Activated CD4-positive, alpha-beta memory T cell treated with anti-CD3 and anti-CD28 coated beads, Interleukin-2, amount 10 ng/mL, durations not matched to agents 7 days and 5 days (primary cell): ENCODE measurements around the gene TTC16. TPM values are rescaled to one million over a fixed set of nuclear protein-coding genes. Genes with fewer than 3 reads are reported as not detected.
"Not testable (repeated sequence)": the region's sequence is repeated elsewhere in the genome, so short reads cannot be mapped to it uniquely, and the experiment has no call there.

Source experiments
- CTCF ChIA-PET: fragments of 350-600 bp; sonication (Branson Sonifier 250); formaldehyde crosslinking; loops from one replicate; lab custom pipeline; 2021; ENCODE audit warnings: antibody characterized with exemption, inconsistent platforms; lab: Charles Lee
- POLR2A ChIA-PET: fragments of 350-600 bp; sonication (Branson Sonifier 250); formaldehyde crosslinking; loops from one replicate; lab custom pipeline; 2021; ENCODE audit warnings: antibody characterized with exemption; lab: Charles Lee
- DNase-seq: peaks from one replicate; pipeline ENCODE4 v3.0.0-alpha.2; 2020
- H3K27ac Mint-ChIP-seq: one replicate; pipeline ENCODE4 v1.8.0; 2021; ENCODE audit warnings: mild to moderate bottlenecking, mixed read lengths
- H3K27me3 Mint-ChIP-seq: one replicate; pipeline ENCODE4 v1.8.0; 2021; ENCODE audit warnings: mixed read lengths
- H3K36me3 Mint-ChIP-seq: one replicate; pipeline ENCODE4 v1.8.0; 2021; ENCODE audit warnings: low read depth, mixed read lengths
- H3K4me1 Mint-ChIP-seq: one replicate; pipeline ENCODE4 v1.8.0; 2021; ENCODE audit warnings: mixed read lengths
- H3K4me3 Mint-ChIP-seq: one replicate; pipeline ENCODE4 v1.8.0; 2021; ENCODE audit warnings: mild to moderate bottlenecking, mixed read lengths
- H3K9me3 Mint-ChIP-seq: one replicate; pipeline ENCODE4 v1.8.0; 2021; ENCODE audit warnings: mixed read lengths
- total RNA-seq, 2 experiments: library from RNA; stranded (reverse); gene quantifications; one replicate each; pipeline ENCODE4 v1.2.3, GENCODE V29; 2021

Gene TTC16
- total RNA-seq, 2 experiments from 2014 or later = 5.0 to 5.2 TPM

DNA sequence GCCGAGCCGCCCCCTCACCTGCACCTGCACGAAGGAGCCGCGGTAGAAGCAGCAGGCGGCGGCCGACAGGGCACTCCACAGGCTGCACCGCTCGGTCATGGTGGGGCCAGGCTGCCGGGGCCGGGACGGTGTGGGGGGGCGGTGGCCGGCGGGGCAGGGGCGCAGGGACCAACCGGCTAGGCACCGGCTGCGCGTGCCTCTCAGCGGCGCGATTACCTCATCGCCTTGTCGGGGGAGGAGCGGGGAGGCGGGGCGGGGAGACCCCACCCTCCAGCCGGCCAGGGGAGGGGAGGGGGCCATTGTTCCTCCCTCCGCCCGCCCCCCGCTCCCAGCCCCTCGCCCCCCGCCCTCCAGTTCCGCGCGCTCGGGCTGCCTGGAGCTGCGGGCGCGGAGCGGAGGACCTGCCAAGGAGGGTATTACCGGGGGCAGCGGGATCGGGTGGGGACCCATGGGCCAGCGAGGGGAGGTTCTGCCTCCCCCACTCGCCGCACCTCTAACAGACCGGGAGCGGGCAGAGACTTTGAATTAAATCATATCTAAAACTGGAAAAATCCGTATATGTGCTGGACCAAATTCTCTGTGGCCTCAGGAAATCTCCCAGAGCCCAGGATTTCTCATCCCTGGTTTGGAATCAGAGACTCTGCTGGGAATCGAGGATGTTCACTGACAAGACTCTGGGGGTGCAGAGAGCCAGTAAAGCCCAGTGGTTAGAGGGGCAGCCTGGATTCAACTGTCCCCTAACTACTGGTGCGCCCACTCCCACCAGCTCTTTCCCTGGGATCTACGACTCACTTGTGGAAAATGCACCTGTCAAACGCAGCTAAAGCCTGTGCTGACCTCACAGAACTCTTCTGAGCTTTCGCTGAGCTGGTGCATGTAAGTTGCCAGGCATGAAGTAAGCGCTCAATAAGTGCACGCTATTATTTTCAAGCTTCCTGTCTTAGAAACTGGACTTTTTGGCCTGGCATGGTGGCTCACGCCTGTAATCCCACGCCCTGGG, 39.5 kb downstream of the TTC16 start:
- no peak for DNase-seq
- ChIA-PET POLR2A (interaction anchor here (0.9 to 2.4 kb wide), 2 partner anchors 11 to 15 kb away, joined by 5 to 6 read pairs; no protein-coding TSS in a partner anchor), CTCF (interaction anchor here (1.2 to 2.1 kb wide), 2 partner anchors 11 to 20 kb away, joined by 3 to 7 read pairs; partner anchors contain the start of gene TOR2A)
- Mint-ChIP-seq H3K27ac (no peak overlapping the region), H3K27me3 (no peaks in the 10 kb centered on the region), H3K4me1 (no peaks in the 10 kb centered on the region), H3K9me3 (no peaks in the 10 kb centered on the region), H3K36me3 (peaks cover 40% of the 10 kb centered on the region), H3K4me3 (no peak overlapping the region)

DNA sequence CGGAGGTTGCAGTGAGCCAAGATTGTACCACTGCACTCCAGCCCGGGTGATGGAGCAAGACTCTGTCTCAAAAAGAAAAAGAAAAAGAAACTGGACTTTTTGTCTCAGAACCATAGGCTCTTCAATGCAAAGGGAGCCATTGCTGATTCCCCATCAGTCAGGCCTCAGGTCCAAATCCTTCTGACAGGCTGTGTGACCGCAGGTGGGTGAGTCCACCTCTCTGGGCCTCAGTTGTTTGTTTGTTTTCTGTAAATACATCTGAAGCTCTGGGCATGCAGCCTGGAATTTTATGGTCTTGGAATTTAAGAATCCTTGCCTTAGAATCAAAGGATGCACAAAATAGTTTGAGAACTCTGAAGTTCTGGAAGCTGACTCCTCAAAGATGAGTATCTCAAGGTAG, 40.4 kb downstream of the TTC16 start:
- POLR2A ChIA-PET = interaction anchor here (0.6 to 2.4 kb wide), 3 partner anchors 10 to 337 kb away, joined by 5 to 6 read pairs (median 5); no protein-coding TSS in a partner anchor
- DNase-seq = no peak
- no peaks in the 10 kb centered on the region for H3K27me3 Mint-ChIP-seq
- no peak overlapping the region for H3K4me3 Mint-ChIP-seq
- no peaks in the 10 kb centered on the region for H3K4me1 Mint-ChIP-seq
- CTCF ChIA-PET = interaction anchor here (1.0 to 2.1 kb wide), 4 partner anchors 10 to 28 kb away, joined by 3 to 7 read pairs (median 4); partner anchors contain the start of gene TOR2A
- no peaks in the 10 kb centered on the region for H3K9me3 Mint-ChIP-seq
- H3K36me3 Mint-ChIP-seq = peaks cover 34% of the 10 kb centered on the region
- H3K27ac Mint-ChIP-seq = no peak overlapping the region

DNA sequence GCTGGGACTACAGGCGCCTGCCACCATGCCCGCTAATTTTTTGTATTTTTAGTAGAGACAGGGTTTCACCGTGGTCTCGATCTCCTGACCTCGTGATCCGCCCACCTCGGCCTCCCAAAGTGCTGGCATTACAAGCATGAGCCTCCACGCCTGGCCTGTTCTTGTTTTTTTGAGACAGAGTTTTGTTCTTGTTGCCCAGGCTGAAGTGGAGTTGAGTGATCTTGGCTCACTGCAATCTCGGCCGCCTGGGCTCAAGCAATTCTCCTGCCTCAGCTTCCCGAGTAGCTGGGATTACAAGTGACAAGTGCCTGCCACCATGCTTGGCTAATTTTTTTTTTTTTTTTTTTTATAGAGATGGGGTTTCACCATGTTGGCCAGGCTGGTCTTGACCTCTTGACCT, 40.9 kb downstream of the TTC16 start:
- H3K27me3 Mint-ChIP-seq, DNase-seq, H3K27ac Mint-ChIP-seq, H3K4me1 Mint-ChIP-seq, H3K9me3 Mint-ChIP-seq, H3K4me3 Mint-ChIP-seq: not testable (repeated sequence)
- H3K36me3 Mint-ChIP-seq = peaks cover 34% of the 10 kb centered on the region
- CTCF ChIA-PET = interaction anchor here (1.0 to 2.1 kb wide), 4 partner anchors 9 to 28 kb away, joined by 3 to 7 read pairs (median 4); partner anchors contain the start of gene TOR2A
- POLR2A ChIA-PET = interaction anchor here (0.6 to 2.4 kb wide), 3 partner anchors 9 to 336 kb away, joined by 4 to 6 read pairs (median 5); no protein-coding TSS in a partner anchor

DNA sequence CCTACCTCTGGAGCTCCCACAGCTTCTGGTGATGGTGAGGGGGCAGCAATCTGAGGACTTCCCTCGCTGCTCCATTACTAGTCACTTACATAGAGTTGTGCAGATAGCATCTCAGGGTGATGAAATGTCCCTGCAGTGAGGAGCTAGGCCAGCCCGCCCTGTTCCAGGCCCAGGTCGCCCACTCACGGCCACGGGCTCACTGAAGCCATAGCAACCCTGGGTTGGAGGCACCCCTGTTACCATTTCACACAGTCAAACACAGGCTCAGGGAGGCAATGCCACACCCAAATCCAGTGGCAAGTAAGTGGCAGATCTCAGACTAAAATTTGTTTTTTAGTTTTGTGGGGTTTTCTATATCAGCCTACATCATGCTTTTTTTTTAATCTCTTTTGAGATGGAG, 43.0 kb downstream of the TTC16 start:
- no peak for DNase-seq
- ChIA-PET POLR2A (no interaction called here), CTCF (no interaction called here)
- peaks cover 15% of the 10 kb centered on the region for H3K4me1 Mint-ChIP-seq
- no peaks in the 10 kb centered on the region for H3K9me3 Mint-ChIP-seq
- no peak overlapping the region for H3K4me3 Mint-ChIP-seq
- H3K27me3 Mint-ChIP-seq = no peaks in the 10 kb centered on the region
- H3K36me3 Mint-ChIP-seq = peaks cover 45% of the 10 kb centered on the region
- no peak overlapping the region for H3K27ac Mint-ChIP-seq

DNA sequence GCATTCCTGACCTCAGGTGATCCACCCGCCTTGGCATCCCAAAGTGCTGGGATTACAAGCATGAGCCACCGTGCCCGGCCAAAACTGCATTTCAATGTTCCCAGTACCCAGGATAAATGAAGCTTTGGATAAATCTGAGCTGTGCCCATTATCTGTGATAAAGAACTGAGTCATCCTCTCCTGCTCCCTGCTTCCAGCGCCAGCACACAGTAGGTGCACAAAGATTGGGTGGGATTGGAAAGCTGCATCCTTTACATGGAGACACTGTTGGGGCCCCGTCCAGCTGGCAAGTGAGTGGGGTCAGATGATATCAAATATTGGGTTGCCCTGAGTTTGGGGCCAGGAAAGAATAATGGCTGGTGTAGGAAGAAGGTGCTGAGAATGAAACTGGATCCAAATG, 45.2 kb downstream of the TTC16 start:
- no peak overlapping the region for H3K4me3 Mint-ChIP-seq

DNA sequence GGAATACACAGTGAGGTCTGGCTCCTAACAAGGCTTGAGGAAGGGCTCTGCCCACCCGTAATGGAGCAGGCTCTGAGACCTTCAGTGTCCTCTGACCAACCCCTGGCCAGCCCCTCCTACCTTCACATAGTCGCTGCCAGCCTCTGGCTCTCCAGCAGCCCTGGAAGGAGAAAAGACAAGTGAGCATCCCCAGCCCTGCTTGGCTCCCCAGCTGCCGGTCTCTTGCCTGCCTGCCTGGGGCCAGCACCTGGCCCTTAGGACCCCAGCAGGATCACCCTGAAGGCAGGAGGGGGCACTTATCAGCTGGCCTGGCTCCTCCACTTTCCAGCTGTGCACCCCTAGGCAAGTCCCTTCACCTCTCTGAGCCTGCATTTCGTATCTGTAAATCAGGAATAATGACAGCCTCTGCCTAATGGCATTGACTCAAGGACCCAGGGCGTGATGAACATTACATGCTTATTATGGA, 45.6 kb downstream of the TTC16 start:
- Mint-ChIP-seq H3K4me1 (peaks cover 35% of the 10 kb centered on the region), H3K36me3 (peaks cover 72% of the 10 kb centered on the region), H3K27me3 (no peaks in the 10 kb centered on the region), H3K27ac (no peak overlapping the region), H3K4me3 (no peak overlapping the region), H3K9me3 (no peaks in the 10 kb centered on the region)
- CTCF ChIA-PET = interaction anchor here (0.9 to 1.5 kb wide), 3 partner anchors 10 to 160 kb away, joined by 3 to 5 read pairs (median 3); partner anchors contain the start of gene TOR2A
- POLR2A ChIA-PET = interaction anchor here (2.0 kb wide), 1 partner anchor 9 kb away, joined by 7 read pairs; no protein-coding TSS in a partner anchor
- no peak for DNase-seq

More for the DNA sequence above, 45.2 kb downstream of the TTC16 start:
- CTCF ChIA-PET = interaction anchor here (0.9 to 1.5 kb wide), 3 partner anchors 10 to 160 kb away, joined by 3 to 5 read pairs (median 3); partner anchors contain the start of gene TOR2A
- Mint-ChIP-seq H3K4me1 (peaks cover 30% of the 10 kb centered on the region), H3K36me3 (peaks cover 68% of the 10 kb centered on the region), H3K9me3 (no peaks in the 10 kb centered on the region), H3K27me3 (no peaks in the 10 kb centered on the region), H3K27ac (no peak overlapping the region)
- POLR2A ChIA-PET = interaction anchor here (2.0 kb wide), 1 partner anchor 10 kb away, joined by 7 read pairs; no protein-coding TSS in a partner anchor
- DNase-seq = no peak

DNA sequence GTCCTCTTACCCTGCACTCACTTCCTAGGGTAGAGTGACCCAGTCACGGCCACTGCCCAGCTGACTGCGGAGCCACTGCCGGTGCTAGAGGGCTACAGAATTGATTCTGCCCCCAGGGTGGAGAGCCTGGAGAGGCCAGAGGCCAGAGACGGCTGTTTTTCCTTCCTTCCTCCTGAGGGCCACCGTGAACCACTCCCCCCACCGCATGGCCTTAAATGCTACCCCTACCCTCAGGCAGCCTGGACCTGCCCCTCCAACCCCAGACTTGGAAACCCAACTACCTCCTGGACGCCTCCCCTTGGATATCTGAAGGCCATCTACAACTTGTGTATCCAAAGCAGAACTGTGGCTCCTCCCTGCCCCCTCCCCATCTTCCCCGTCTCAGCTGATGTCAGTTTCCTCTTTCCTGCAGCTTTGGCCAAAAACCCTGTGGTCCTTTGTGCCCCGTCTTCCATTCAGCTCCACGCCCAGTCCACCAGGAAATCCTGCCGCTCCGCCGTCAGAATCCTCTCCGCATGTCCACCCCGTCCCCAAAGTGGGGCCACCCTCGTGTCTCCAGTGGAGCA, 46.3 kb downstream of the TTC16 start:
- ChIA-PET CTCF (interaction anchor here (1.1 to 1.5 kb wide), 2 partner anchors 27 to 28 kb away, joined by 3 to 5 read pairs; partner anchors contain the start of gene TOR2A), POLR2A (interaction anchor here (2.0 kb wide), 1 partner anchor 9 kb away, joined by 7 read pairs; no protein-coding TSS in a partner anchor)
- Mint-ChIP-seq H3K4me3 (no peak overlapping the region), H3K27ac (no peak overlapping the region), H3K36me3 (peaks cover 76% of the 10 kb centered on the region), H3K9me3 (no peaks in the 10 kb centered on the region), H3K27me3 (no peaks in the 10 kb centered on the region), H3K4me1 (peaks cover 40% of the 10 kb centered on the region)
- no peak for DNase-seq

DNA sequence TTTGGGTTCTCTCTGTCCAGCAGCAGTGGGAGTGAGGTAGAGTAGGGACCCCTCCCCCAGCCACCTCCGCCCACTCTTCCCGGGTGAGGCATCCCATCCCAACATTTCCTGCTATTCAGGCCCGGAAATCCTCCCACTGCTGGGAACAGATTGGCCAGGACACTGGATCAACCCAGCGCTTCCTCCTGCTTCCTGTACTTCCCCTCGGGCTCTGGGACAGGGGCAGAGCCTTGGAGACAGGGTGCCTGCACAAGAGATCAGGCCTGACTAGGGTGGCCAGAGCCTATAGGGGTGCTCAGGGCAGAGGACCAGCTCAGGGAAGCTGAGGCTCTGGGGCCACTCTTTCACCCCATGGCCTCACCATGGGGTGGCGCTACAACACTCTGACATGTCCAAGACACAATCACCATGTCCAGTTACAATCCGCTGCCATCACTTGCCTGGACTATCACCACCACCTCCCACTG, 48.1 kb downstream of the TTC16 start:
- DNase-seq = no peak
- H3K4me3 Mint-ChIP-seq = no peak overlapping the region
- H3K27me3 Mint-ChIP-seq = no peaks in the 10 kb centered on the region
- peaks cover 58% of the 10 kb centered on the region for H3K4me1 Mint-ChIP-seq
- H3K27ac Mint-ChIP-seq = peak overlapping the region; percentile 28
- ChIA-PET POLR2A (interaction anchor here (0.9 to 1.7 kb wide), 3 partner anchors 12 to 21 kb away, joined by 3 to 6 read pairs (median 4); no protein-coding TSS in a partner anchor), CTCF (interaction anchor here (0.6 to 2.3 kb wide), 7 partner anchors 12 to 146 kb away, joined by 3 to 11 read pairs (median 4); partner anchors contain the start of genes CDK9 and SH2D3C)
- no peaks in the 10 kb centered on the region for H3K9me3 Mint-ChIP-seq
- H3K36me3 Mint-ChIP-seq = peaks cover 84% of the 10 kb centered on the region

DNA sequence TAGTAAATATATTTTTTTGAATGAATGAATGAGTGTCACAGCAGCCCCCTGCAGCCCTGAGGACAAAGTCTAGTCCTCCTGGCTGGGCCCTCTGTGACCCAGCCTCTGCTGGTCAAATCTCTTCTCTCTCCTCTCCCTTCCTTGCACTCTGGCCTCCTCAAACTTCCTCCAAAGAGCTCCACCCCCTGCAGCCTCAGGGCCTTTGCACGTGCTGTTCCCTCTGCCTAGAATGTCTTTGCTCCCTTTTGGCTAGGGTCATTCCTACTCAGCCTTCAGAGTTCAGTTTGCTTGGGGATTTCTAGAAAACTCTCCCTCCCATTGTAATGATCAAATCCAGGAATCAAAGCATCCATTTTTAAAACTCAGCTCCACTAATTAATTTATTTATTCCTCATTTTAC, 49.5 kb downstream of the TTC16 start:
- POLR2A ChIA-PET = interaction anchor here (1.1 to 3.6 kb wide), 4 partner anchors 9 to 22 kb away, joined by 3 to 38 read pairs (median 6); partner anchors contain the start of gene CDK9

DNA sequence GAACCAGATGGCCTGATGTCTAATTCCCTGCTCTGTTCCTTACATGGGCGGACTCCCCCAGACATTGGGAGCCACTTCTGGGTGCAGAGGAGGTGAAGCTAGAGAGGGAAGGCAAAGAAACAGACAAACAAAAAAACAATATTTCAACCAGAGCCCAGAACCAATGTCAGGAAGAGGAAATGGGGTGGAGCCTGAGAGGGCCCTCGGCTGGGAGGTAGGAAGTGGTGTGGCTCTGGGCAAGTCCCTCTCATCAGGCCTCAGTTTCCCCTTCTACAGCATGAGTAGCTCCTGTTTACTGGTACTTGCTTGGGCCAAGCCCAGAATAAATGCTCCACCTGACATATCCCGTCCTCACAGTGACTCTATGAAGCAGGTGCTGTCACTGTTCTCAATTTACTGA, 51.5 kb downstream of the TTC16 start:
- peak; percentile 33 for DNase-seq
- Mint-ChIP-seq H3K27ac (peak overlapping the region; percentile 84), H3K4me3 (peak overlapping the region; percentile 64), H3K9me3 (no peaks in the 10 kb centered on the region), H3K27me3 (no peaks in the 10 kb centered on the region), H3K4me1 (peaks cover 86% of the 10 kb centered on the region), H3K36me3 (peaks cover 95% of the 10 kb centered on the region)
- POLR2A ChIA-PET = interaction anchor here (0.8 to 3.6 kb wide), 7 partner anchors 9 to 136 kb away, joined by 3 to 38 read pairs (median 6); partner anchors contain the start of genes CDK9, SH2D3C and TOR2A
- CTCF ChIA-PET = interaction anchor here (1.0 to 7.8 kb wide), 6 partner anchors 9 to 103 kb away, joined by 3 to 90 read pairs (median 4); partner anchors contain the start of genes CDK9, SH2D3C and TOR2A

More for the DNA sequence above, 49.5 kb downstream of the TTC16 start:
- CTCF ChIA-PET = interaction anchor here (0.8 to 7.8 kb wide), 6 partner anchors 9 to 155 kb away, joined by 3 to 90 read pairs (median 3); partner anchors contain the start of genes CDK9 and TOR2A
- Mint-ChIP-seq H3K27me3 (no peaks in the 10 kb centered on the region), H3K9me3 (no peaks in the 10 kb centered on the region), H3K27ac (no peak overlapping the region), H3K36me3 (peaks cover 89% of the 10 kb centered on the region), H3K4me3 (no peak overlapping the region), H3K4me1 (peaks cover 71% of the 10 kb centered on the region)
- no peak for DNase-seq

DNA sequence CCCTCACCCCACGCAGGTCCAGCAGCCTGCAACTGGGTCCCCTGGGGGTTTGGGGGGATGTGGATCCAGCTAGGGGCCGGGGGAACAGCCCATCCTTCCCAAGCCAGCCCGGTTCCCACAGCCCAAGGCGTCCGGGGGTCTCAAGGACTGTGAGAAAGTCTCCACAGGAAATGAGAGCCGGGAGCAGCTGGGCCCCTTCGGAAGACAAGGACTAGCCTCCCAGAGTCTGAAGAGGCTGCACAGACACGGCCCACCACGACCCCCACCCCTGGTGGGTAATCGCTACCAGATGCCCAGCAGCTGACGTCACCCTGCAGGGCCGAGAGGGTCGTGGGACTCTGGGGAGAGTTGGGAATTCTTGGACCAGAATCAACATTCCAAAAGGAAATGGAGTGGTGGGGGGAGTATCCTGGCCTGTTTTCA, 52.0 kb downstream of the TTC16 start:
- Mint-ChIP-seq H3K4me3 (peak overlapping the region; percentile 64), H3K36me3 (peaks cover 93% of the 10 kb centered on the region), H3K27ac (peak overlapping the region; percentile 84), H3K27me3 (no peaks in the 10 kb centered on the region), H3K4me1 (peaks cover 86% of the 10 kb centered on the region), H3K9me3 (no peaks in the 10 kb centered on the region)
- POLR2A ChIA-PET = interaction anchor here (0.8 to 3.6 kb wide), 6 partner anchors 8 to 136 kb away, joined by 3 to 38 read pairs (median 6); partner anchors contain the start of genes CDK9, SH2D3C and TOR2A
- CTCF ChIA-PET = interaction anchor here (1.0 to 7.8 kb wide), 6 partner anchors 8 to 103 kb away, joined by 3 to 90 read pairs (median 4); partner anchors contain the start of genes CDK9, SH2D3C and TOR2A
- no peak for DNase-seq
